ENCODE measurements around the gene SLC6A1.

Gene SLC6A1

GRCh38 chr3:10961921-10962320, 30.6 kb upstream of the SLC6A1 start:
- Histone ChIP-seq H3K27me3 (replicated peaks) (peaks cover 10% of the 10 kb centered on the region), H3K27ac (no peak overlapping the region), H3K4me3 (ENCODE audit: low read depth, low read length) (no peak overlapping the region), H3K36me3 (replicated peaks) (no peaks in the 10 kb centered on the region)
- in situ Hi-C loops (cut with HindIII; ENCODE audit: low pct_ligation_motif_present, low sequenced_read_pairs): no loop called here
- DNase-seq: no peak
- no peak for TF ChIP-seq CTCF (IDR thresholded peaks at IDR 0.05; ENCODE audit: low read depth, low read length, missing control alignments)

GRCh38 chr3:10962481-10963036, 30.0 kb upstream of the SLC6A1 start:
- H3K36me3 ChIP-seq (replicated peaks): no peaks in the 10 kb centered on the region
- no peak overlapping the region for H3K4me3 ChIP-seq (ENCODE audit: low read depth, low read length)
- DNase-seq: no peak
- no peak for TF ChIP-seq CTCF (IDR thresholded peaks at IDR 0.05; ENCODE audit: low read depth, low read length, missing control alignments)
- H3K27me3 ChIP-seq (replicated peaks): peaks cover 6% of the 10 kb centered on the region
- in situ Hi-C loops (cut with HindIII; ENCODE audit: low pct_ligation_motif_present, low sequenced_read_pairs): no loop called here
- H3K27ac ChIP-seq: no peak overlapping the region

DNA sequence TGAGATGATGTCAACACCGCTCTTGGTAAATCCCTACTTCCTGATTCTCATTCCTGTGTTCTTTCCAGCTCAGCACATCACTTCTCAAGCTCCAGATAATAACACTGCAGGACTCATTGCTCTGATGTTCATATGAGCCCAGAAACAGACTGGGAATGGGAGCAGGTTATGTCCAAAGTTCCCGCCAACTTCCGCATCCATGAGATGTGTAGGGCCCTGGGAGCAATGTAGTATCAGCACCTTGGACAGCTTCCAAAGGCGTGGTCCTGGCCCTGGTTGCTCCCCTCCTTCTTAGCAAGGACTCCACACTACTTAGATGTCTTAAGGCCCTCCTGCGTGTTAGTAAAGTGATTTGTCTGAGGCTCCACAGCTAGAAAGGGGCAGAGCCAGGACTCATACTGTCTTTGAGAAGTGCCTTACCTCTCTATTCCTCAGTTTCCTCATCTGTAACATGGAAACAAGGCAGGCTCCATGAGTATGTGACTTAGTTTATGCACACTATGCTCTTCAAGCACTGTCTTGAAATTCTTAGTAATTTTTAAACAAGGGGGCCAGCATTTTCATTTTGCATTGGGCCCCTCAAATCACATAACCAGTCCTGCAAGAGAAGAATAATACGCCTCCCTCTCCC, 27.9 kb upstream of the SLC6A1 start:
- in situ Hi-C loops (cut with HindIII; ENCODE audit: low pct_ligation_motif_present, low sequenced_read_pairs): no loop called here
- TF ChIP-seq CTCF (IDR thresholded peaks at IDR 0.05; ENCODE audit: low read depth, low read length, missing control alignments): no peak

GRCh38 chr3:10968401-10968800, 24.1 kb upstream of the SLC6A1 start:
- Histone ChIP-seq H3K27me3 (replicated peaks) (peaks cover 12% of the 10 kb centered on the region), H3K27ac (no peak overlapping the region), H3K4me3 (ENCODE audit: low read depth, low read length) (no peak overlapping the region), H3K36me3 (replicated peaks) (no peaks in the 10 kb centered on the region)
- DNase-seq: no peak
- in situ Hi-C loops (cut with HindIII; ENCODE audit: low pct_ligation_motif_present, low sequenced_read_pairs): no loop called here
- TF ChIP-seq CTCF (IDR thresholded peaks at IDR 0.05; ENCODE audit: low read depth, low read length, missing control alignments): no peak

More for the DNA sequence above, 27.9 kb upstream of the SLC6A1 start:
- Histone ChIP-seq H3K27ac (no peak overlapping the region), H3K27me3 (replicated peaks) (peaks cover 8% of the 10 kb centered on the region), H3K36me3 (replicated peaks) (no peaks in the 10 kb centered on the region), H3K4me3 (ENCODE audit: low read depth, low read length) (no peak overlapping the region)
- peak; percentile 27 for DNase-seq

DNA sequence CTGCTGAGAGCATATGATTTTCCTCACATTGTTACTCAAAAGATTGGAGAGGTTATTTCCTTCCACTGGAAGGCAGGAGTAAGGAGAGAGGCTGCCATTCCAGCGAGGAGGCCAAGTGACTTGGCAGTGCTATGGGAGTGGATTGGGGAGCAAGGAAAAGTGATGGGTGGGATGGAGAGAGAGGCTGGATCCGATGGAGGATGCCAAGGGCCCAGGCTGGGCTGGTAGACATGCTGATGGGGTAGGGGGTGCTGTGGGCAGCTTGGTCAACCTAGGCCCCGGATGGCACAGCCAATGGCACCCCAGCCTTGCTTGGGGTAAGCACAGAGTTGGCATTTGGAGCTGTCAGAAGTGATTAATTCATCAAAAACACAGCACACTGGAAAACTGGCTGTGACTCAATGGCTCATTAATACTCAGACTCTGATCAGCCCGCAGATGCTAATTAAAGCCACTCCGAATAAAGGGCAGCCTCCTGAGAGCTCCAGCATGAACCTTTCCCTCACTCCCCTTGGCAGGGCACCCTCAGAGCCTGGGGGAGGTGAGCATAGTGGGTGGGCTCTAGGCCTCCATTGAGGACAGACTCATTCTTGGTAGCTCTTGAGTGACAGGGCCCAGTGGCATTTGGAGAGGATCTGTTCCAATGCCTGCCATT, 22.1 kb upstream of the SLC6A1 start:
- Histone ChIP-seq H3K27ac (no peak overlapping the region), H3K4me3 (ENCODE audit: low read depth, low read length) (no peak overlapping the region), H3K27me3 (replicated peaks) (peaks cover 9% of the 10 kb centered on the region), H3K36me3 (replicated peaks) (no peaks in the 10 kb centered on the region)
- no peak for DNase-seq
- in situ Hi-C loops (cut with HindIII; ENCODE audit: low pct_ligation_motif_present, low sequenced_read_pairs): no loop called here
- TF ChIP-seq CTCF (IDR thresholded peaks at IDR 0.05; ENCODE audit: low read depth, low read length, missing control alignments): no peak
